ENCODE measurements around the gene RABEPK.
"Not testable (repeated sequence)": the region's sequence is repeated elsewhere in the genome, so short reads cannot be mapped to it uniquely, and the experiment has no call there.

RABEPK gene, protein sequence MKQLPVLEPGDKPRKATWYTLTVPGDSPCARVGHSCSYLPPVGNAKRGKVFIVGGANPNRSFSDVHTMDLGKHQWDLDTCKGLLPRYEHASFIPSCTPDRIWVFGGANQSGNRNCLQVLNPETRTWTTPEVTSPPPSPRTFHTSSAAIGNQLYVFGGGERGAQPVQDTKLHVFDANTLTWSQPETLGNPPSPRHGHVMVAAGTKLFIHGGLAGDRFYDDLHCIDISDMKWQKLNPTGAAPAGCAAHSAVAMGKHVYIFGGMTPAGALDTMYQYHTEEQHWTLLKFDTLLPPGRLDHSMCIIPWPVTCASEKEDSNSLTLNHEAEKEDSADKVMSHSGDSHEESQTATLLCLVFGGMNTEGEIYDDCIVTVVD

DNA sequence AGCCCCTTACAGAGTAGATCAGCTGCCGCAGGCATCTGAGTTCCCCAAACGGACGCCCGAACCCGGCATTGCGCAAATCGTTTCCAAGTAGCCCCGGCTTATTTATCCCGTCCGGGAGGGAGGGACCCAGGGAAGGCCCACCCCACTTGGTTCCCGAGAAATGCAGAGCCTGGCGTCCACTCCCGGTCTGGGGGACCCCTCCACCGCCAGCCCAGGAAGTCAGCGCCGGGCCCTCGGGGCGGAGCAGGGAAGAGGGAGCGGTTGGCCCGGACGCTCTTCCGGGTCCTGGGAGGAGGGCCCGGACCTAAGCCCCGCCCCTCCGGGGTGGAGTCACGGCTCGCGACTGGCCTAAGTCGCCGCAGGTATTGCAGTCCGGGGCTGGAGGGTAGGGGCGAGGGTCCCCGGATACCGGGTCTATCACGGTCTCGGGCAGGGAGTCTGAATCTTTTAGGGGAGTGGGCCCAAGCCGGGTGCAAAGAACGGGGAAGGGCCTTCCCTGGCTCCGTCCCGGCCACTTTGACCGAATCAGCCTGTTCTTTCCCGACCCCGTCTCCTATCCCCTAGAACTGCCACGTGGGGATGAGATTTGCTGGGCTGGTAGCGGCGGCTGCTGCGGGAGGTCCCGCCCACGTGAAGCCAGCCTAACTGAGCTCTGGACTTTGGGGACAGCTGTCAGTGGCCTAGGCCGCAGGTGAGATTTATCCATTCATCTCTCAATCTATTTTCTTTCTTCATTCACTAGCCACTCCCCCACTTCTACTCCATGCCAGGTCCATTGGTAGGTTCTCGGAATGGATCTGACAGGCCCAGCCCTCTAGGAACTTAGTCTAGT is at the start of gene RABEPK:
TSS of gene RABEPK (plus strand) at position 327 of the 832 bp plus-strand sequence. CDS start 2,472 bp downstream, outside the sequence.
- peak; percentile 82 to 83 for DNase-seq

DNA sequence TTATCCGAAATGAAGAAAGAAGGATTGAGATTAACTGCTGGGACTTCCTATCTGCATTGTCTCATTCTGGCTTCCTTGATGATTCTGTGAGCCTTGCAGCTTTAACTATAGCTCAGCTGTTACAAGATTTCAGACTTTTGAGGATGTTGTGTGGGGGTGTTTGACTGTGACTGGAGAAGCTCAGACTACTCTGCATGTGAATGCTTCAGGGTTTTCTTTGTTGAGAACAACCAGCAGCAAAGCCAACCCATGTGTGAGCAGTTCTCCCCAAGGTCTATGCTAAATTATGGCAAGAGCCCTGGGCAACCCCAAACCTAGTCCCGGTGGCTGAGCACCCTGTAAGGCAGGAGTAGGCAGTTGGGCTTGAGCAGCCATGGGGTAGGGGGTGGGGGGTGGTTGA is 48.6 kb upstream of the RABEPK start:
- no peak for DNase-seq

DNA sequence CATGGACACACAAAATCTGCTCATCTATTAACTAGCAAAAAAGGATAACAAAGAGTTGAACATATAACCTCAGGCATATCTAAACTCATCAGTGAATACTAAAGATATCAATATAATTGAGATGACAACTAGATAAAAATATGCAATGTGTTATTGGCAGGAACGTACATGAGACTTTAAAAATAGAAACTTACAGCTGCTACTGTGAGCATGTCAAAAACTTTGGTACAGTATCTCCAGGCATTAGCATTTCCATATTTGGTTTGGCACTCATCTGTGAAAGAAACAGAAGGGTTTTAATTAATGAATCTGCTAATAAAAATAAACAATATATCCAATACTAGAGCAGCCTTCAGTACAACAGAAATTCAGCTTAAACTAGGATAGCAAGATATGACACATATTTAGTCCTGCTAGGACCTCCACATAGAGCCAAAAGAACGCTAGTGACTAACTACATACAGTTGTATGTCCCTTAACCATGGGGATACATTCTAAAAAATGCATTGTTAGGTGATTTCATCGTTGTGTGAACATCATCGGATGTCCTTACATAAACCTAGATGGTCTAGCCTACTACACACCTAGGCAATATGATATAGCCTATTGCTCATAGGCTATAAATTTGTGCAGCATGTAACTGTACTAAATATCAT is 46.5 kb upstream of the RABEPK start:
- no peak for DNase-seq

DNA sequence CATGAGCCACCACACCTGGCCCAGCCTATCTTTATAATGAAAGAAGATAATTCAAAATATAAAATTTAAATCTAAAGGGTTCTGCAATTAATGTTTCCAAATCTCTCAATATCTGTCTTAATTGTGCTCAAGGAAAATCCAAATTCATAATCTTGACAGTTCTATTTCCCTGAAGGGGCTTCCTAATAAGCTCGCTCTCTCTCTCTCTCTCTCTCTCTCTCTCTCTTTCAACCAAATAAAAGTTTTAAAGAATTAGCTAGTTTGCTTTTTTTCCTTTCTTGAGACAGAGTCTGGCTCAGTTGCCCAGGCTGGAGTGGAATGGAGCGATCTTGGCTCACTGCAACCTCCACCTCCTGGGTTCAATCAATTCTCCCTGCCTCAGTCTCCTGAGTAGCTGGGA is 43.8 kb upstream of the RABEPK start:
- DNase-seq = no peak

DNA sequence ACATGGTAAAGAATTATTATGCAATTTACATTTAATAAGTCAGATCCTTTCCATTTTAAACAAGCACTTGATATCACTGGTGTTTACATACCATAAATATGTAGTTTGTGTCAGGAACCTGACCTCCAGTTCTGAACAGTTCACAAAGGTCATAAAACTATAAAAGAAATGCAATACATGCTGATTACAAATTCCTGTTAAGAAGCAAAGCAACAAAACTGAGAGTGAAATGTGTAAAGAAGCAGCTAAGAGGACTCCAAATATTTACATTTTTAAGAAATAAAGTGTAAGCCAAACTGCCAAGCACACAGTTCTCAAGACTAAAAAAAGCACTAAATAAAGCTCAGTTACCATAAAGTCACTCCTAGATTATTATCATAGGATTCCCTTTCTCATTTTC is 39.6 kb upstream of the RABEPK start:
- DNase-seq = no peak

DNA sequence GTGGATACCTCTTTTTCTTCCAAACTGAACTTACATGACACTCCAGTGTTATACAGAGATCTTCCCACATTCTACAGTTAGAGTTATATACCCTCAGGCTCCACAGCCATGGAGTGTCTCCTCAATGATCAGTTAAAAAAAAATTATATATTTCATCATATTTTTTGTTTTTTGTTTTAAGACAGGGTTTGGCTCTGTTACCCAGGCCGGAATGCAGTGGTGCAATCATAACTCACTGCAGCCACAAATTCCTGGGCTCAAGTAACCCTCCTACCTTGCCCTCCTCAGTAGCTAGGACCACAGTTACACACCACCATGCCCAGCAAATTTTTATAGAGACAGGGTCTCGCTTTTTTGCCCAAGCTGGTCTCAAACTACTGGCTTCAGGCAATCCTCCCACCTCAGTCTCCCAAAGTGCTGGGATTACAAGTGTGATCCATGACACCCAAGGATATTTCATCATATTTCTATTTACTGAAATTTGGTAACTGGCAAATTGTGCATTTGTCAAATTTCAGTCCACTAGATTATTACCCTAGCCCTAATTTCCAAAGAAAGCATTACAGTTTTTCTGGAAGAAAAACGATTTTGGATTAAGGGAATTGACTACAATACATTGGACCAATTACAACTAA is 38.9 kb upstream of the RABEPK start:
- no peak for DNase-seq

DNA sequence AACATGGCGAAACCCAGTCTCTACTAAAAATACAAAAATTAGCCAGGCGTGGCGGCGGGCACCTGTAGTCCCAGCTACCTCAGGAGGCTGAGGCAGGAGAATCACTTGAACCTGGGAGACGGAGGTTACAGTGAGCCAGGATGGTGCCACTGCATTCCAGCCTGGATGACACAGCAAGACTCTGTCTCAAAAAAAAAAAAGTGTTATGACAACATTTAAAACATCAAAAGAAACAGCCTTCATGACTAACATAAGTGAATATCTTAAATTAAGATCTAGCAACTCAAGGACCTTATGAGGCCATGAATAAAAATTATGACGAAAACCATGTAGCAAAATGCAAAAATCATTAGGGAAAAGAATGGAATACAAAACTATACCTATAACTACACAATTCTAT is 37.5 kb upstream of the RABEPK start:
- not testable (repeated sequence) for DNase-seq

DNA sequence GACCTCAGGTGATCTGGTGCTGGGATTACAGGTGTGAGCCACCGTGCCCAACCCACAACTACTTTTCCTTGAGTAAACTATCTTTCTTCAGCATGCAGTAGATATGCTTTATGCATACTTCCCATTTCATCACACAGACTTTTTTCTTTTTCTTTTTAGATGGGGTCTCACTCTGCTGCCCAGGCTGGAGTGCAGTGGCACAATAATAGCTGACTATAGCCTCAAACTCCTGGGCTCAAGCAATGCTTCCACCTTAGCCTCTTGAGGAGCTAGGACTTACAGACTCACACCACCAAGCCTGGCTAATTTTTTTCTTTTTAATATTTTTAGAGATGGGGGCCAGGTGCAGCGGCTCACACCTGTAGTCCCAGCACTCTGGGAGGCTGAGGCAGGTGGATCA is 33.6 kb upstream of the RABEPK start:
- no peak for DNase-seq

DNA sequence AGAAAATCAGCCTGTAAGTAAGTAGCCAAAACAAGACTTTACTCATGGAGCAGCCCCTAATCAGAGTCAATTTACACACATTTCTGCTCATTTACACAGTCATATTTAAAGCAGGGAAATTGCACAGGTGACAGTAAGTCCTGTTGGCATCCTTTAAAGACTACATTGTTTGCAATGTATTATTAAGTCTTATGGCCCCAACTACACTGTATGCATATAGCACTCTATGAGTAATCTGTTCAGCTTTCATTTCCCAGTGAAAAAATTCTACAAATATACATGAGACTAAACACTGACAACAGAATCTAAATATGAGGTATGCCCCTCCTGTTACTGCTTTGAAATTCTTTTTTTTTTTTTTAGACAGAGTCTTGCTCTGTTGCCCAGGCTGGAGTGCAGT is 30.4 kb upstream of the RABEPK start:
- DNase-seq = no peak

DNA sequence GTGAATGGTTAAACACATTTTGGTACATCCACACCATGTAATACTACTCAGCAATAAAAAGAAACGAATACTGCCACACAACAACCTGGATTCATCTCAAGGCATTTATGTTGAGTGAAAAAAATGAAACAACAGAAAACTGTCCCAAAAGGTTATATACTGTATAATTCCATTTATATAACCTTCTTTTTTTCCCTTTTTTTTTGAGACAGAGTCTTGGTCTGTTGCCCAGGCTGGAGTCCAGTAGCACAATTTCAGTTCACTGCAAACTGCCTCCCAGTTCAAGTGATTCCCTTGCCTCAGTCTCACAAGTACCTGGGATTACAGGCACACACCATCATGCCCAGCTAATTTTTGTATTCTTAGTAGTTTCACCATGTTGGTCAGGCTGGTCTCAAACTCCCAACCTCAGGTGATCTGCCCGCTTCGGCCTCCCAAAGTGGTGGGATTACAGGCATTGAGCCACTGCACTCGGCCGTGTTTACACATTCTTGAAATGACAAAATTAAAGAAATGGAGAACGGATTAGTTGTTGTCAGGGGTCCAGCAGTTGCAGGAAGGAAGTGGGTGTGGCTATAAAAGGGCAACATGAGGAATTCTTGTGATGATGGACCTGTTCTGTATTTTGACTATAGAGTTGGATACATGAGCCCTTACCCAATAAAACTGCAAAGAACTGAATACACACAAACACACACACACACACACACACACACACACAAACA is 28.1 kb upstream of the RABEPK start:
- no peak for DNase-seq

DNA sequence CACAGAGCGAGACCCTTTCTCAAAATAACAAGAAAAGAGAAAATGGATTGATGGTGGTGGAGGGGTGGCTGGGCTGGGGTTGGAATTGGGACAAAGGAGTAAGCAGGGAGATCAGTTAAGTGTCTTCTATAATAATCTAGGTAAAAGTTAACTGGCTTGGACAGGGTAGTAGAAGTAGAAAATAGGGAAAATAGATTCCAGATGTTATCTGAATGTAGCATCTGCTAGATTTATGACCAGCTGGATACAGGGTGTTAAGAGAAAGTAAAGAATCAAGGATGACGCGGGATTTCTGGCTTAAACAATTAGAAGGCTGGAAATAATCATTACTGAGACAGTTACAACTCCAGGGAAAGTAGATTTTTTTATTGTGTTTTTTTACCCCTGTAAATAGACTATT is 23.7 kb upstream of the RABEPK start:
- DNase-seq = no peak

DNA sequence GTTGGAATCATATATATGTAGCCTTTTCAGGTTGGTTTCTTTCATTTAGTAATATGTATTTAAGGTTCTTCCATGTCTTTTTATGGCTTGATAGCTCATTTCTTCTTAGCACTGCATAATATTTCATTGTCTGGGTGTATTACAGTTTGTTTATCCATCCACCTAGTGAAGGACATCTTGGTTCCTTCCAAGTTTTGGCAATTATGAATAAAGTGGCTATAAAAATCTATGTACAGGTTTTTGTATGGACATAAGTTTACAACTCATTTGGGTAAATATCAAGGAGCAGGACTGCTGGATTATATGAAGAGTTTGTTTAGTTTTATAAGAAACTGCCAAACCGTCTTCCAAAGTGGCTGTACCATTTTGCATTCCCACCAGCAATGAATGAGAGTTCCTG is 22.5 kb upstream of the RABEPK start:
- DNase-seq = no peak

DNA sequence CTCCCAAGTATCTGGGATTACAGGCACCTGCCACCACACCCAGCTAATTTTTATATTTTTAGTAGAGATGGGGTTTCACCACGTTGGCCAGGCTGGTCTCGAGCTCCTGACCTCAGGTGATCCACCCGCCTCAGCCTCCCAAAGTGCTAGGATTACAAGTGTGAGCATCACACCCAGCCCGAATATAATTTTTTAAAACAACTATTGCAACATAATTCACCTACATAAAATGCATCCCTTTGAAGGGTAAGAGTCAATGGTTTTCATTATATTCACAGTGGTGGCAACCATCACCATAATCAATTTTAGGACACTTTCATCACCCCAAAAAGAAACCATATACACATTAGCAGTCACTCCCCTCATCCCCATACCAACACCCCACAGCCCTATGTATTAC is 20.6 kb upstream of the RABEPK start:
- DNase-seq = not testable (repeated sequence)

DNA sequence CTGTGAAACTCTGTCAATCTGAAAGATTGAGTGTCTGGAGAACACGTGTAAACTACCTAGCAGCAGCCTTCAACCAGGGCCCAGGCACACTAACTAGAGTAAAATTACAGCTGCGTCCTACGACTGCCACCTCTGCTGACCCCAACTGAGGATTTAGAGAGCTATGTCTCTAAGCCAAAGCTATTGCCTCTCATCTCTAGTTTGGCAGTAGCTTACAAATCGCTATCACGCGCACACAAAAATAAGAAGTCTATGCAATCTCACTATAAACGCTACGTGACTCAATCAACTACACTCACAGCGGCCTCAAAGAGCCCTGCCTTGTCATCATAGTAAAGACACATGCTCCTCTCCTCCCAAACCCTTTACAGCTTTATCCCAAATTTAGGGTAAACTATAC is 19.5 kb upstream of the RABEPK start:
- DNase-seq = no peak

DNA sequence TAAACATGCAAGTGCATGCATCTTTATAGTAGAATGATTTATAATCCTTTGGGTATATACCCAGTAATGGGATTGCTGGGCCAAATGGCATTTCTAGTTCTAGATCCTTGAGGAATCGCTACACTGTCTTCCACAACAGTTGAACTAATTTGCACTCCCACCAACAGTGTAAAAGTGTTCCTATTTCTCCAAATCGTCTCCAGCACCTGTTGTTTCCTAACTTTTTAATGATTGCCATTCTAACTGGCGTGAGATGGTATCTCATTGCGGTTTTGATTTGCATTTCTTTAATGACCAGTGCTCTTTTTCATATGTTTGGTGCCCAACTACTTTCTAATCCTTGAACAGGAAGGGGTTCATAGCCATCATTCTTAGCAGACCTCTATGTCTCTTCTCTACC is 18.6 kb upstream of the RABEPK start:
- not testable (repeated sequence) for DNase-seq

DNA sequence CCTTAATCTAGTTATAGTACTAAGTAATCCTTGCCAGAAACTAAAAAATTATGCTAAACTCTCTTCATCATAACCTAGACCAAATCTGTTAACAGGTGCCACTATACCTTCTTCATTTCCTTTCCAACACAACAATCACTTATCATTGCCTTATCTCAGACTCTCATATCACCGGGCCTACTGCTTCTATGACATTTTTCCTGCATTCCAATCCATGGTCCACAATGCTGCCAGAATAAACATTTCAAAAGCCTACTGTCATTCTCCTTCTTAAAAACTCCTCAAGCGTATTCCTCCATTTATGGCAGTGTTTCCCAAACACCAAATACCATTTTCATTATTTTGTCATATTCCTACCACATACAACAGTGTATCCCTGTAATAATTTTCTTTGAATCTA is 17.3 kb upstream of the RABEPK start:
- no peak for DNase-seq

DNA sequence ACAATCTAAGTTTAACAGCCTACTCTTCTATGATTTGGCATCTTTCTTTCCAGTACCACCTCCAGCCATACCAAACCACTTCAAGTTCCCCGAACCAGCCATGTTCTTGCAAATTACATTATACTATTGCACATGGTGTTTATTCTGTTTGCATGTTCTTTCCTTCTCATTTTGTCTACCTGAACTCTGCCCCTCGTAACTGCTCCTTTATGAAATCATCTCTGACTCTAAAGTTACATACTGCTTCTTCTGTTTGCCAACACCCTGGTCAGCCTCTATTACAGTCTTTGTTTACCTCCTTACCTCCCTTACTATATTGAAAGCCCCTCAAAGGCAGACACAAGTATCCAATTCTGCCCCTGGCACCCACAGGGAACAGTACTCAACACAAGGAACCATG is 16.8 kb upstream of the RABEPK start:
- DNase-seq = no peak

DNA sequence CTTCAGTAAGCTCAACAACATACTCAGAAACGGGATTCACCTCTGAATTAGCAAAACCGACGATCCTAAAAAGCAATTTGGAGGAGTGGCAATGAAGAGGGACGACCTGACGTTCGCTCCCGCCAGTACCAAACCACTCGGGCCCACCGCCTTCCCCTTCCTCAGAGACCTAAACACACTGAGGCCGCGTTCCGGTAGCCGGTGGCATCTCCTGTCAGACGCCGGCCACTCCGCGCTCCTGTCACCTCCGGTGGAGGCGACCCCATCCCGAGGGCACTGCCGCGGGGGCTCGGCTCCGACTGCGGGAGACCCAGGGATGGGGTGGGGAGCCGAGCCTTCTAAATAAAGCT is 11.4 kb upstream of the RABEPK start:
- DNase-seq = no peak

DNA sequence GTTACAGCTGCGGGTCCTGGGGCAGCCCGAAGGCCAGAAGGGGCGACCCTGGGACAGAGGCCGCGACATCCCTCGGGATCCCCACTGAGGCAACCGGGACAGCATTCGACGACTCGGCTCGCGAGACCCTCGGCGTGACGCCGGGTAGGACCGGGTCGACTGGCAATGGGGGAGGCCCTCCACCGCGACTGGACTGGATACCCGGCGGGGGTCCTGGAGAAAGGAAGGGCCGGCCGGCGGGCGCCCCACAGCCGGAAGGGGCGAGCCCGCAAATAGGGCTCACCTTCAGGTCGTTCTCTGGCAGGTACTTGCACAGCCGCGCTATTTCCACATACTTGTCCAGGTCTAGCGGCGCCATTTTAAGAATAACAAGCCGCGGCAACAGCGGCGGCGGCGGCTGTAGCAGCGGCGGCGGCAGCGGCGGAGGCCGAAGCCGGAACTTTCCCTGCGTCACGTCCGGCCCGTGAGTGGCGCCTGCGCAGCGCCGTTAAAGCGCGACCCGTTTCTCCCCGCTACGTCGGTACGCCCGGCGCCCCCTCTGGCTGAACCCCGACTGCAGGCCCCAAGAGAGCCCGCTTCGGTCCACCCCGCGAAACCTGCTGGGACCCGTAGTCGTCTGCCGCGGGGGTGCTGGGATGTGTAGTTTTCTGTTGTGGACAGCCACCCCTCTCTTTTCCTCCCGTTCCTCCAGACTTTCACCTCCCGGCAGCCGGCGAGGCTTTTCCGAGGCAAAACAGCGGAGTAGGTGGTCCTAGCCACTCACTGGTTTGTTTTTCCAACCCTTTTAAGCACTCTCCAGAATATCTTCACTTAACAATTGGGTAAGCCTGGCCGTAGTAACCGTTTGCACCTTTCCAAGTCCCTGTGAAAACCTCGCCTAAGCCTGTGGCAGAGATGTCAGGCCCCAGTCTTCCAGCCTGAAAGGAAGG is 10.7 kb upstream of the RABEPK start, which contains the start of gene PPP6C:
TSS of gene PPP6C (minus strand) at position 443 of the 929 bp plus-strand sequence. CDS start at position 358, 85 bp downstream.
- DNase-seq = peak; percentile 98

DNA sequence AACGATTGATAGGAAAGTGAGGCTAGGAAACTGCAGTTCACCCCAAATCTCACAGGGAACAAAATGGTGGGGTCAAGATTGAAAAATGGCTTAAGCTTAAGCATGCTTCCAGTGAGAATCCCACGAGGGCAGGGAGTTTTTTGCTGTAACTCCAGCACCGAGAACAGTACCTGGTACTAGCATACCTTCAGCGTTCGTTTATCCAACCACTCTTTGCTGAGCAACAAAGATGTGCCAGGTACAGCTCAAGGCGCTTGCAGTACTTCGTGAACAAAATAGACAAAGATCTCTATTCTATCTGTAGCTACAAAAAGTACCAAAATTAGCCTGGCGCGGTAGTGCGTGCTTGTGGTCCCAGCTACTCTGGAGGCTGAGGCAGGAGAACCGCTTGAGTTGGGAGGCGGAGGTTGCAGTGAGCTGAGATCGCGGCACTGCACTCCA is 10.0 kb upstream of the RABEPK start:
- no peak for DNase-seq

DNA sequence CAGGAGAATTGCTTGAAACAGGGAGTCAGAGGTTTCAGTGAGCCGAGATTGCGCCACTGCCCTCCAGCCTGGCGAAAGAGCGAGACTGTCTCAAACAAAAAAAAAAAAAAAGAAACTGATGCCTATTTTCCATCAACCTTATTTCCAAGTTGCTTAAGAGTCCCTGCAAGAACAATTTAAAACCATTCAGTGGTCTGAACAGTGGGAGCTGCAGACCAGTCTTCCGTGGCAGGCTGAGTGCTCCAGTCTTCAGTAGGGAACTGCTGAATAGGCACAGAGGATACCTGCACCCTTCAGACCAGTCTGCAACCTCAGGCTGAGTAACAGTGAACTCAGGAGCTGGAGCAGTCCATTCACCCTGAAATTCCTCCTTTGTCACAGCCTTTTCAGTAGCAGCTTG is 5.9 kb upstream of the RABEPK start:
- not testable (repeated sequence) for DNase-seq

Data from activated CD4-positive, alpha-beta T cell treated with anti-CD3 and anti-CD28 coated beads, Interleukin-2, amount 50 U/mL, for 4 hours (primary cell).